Natural killer cell (primary cell): ENCODE results near the gene P4HB. TPM values are rescaled to one million over a fixed set of nuclear protein-coding genes. Genes with fewer than 3 reads are reported as not detected.

ENCODE experiments used
- ATAC-seq, 3 donors: fragments of 150-1000 bp in 2 of 3; fragments of 200-7000 bp in 1 of 3; cut with Tn5 transposase; 1 replicate in 1 of 3; 2 replicates in 2 of 3; pipeline ENCODE4 v1.10.0; 2021; ENCODE audit warnings: mild to moderate bottlenecking in 2 of 3, moderate library complexity in 2 of 3
- DNase-seq, 2 donors: peaks; one replicate each; pipeline versions ENCODE4 v3.0.0 to v3.0.0-alpha.2; 2013 to 2021; ENCODE audit warnings: mixed read lengths in 1 of 2
- H3K27ac ChIP-seq: one replicate; pipeline ENCODE4 v1.5.1; 2013; ENCODE audit warnings: mild to moderate bottlenecking, low read length
- H3K27me3 ChIP-seq: one replicate; pipeline ENCODE4 v1.6.1; 2013; ENCODE audit warnings: low read length; ENCODE audit not compliant: control insufficient read depth, insufficient read depth
- H3K36me3 ChIP-seq: one replicate; pipeline ENCODE4 v1.6.1; 2013; ENCODE audit warnings: low read length; ENCODE audit not compliant: control insufficient read depth, insufficient read depth
- H3K4me1 ChIP-seq: one replicate; pipeline ENCODE4 v1.6.1; 2013; ENCODE audit warnings: low read length; ENCODE audit not compliant: control insufficient read depth, insufficient read depth
- H3K4me3 ChIP-seq: one replicate; pipeline ENCODE4 v1.5.1; 2013; ENCODE audit warnings: low read length
- H3K9me3 ChIP-seq: one replicate; pipeline ENCODE4 v1.6.1; 2013; ENCODE audit warnings: low read length; ENCODE audit not compliant: control insufficient read depth, insufficient read depth
- H3K27ac Mint-ChIP-seq, 2 donors: one replicate each; pipeline ENCODE4 v1.8.0; 2022; ENCODE audit warnings: mild to moderate bottlenecking in 2 of 2, mixed read lengths in 2 of 2, moderate library complexity in 1 of 2
- H3K27me3 Mint-ChIP-seq, 2 donors: one replicate each; pipeline ENCODE4 v1.8.0; 2022; ENCODE audit warnings: low read depth in 2 of 2, mixed read lengths in 2 of 2
- H3K36me3 Mint-ChIP-seq: one replicate; pipeline ENCODE4 v1.8.0; 2022; ENCODE audit warnings: mixed read lengths
- H3K4me1 Mint-ChIP-seq, 2 donors: one replicate each; pipeline ENCODE4 v1.8.0; 2022; ENCODE audit warnings: mixed read lengths in 2 of 2
- H3K4me3 Mint-ChIP-seq: one replicate; pipeline ENCODE4 v1.8.0; 2022; ENCODE audit warnings: mild to moderate bottlenecking, moderate library complexity, mixed read lengths
- H3K9me3 Mint-ChIP-seq, 2 donors: one replicate each; pipeline ENCODE4 v1.8.0; 2022; ENCODE audit warnings: mixed read lengths in 2 of 2
- CTCF ChIP-seq: fragments of 200-600 bp; IDR thresholded peaks from one replicate; pipeline ENCODE4 v1.8.0; 2022; ENCODE audit warnings: antibody characterized with exemption
- WGBS: methylation state at CpG from one replicate; pipeline ENCODE4 v1.1.7; 2013; ENCODE audit warnings: missing lambda C conversion rate; ENCODE audit not compliant: insufficient coverage; 5-methylcytosine and 5-hydroxymethylcytosine counted together
- intact Hi-C: fragments of 100-400 bp; cut with micrococcal nuclease; formaldehyde crosslinking; loops from one replicate; pipeline ENCODE4 v1.14.2; 2022
- total RNA-seq, 4 donors: library from RNA; stranded (reverse); fragments of 120-200 nt in 1 of 4; gene quantifications; one replicate each; pipeline versions ENCODE4 v1.2.3 to v1.2.4, GENCODE V29; 2013 to 2022

P4HB gene
- total RNA-seq, 3 donors from 2014 or later (not counting 1 experiment from before 2014, with no cell fraction given) = 334 to 468 (median 386) TPM

GRCh38 chr17:81829858-81830257 is 30.5 kb downstream of the P4HB start:
- no peak for ATAC-seq
- no peaks in the 10 kb centered on the region for H3K27me3 Mint-ChIP-seq

GRCh38 chr17:81828656-81829055 is 31.7 kb downstream of the P4HB start:
- Mint-ChIP-seq H3K27me3 (no peaks in the 10 kb centered on the region), H3K4me3 (no peak overlapping the region), H3K4me1 (peaks cover 19 to 34% of the 10 kb centered on the region in 2 donors), H3K9me3 (no peaks in the 10 kb centered on the region), H3K27ac (no peak overlapping the region), H3K36me3 (no peaks in the 10 kb centered on the region)
- peaks cover 19% of the 10 kb centered on the region for H3K4me1 ChIP-seq
- TF ChIP-seq CTCF = no peak
- H3K27me3 ChIP-seq = no peaks in the 10 kb centered on the region
- DNase-seq (no peak), ATAC-seq (no peak)
- peaks cover 6% of the 10 kb centered on the region for H3K36me3 ChIP-seq
- no peak overlapping the region for H3K4me3 ChIP-seq
- intact Hi-C loops = no loop called here
- H3K9me3 ChIP-seq = no peaks in the 10 kb centered on the region
- 84% methylated on average over 7 of the region's 7 CpGs for WGBS
- no peak overlapping the region for H3K27ac ChIP-seq

More at GRCh38 chr17:81829858-81830257, 30.5 kb downstream of the P4HB start:
- H3K9me3 Mint-ChIP-seq = no peaks in the 10 kb centered on the region
- peaks cover 19 to 34% of the 10 kb centered on the region in 2 donors for H3K4me1 Mint-ChIP-seq
- H3K27ac ChIP-seq = no peak overlapping the region
- no peaks in the 10 kb centered on the region for H3K36me3 Mint-ChIP-seq
- 98% methylated on average over 6 of the region's 6 CpGs for WGBS
- intact Hi-C loops = no loop called here
- peaks cover 26% of the 10 kb centered on the region for H3K4me1 ChIP-seq
- no peaks in the 10 kb centered on the region for H3K27me3 ChIP-seq
- TF ChIP-seq CTCF = no peak
- H3K4me3 ChIP-seq = no peak overlapping the region
- H3K27ac Mint-ChIP-seq = no peak overlapping the region
- H3K4me3 Mint-ChIP-seq = no peak overlapping the region
- H3K9me3 ChIP-seq = no peaks in the 10 kb centered on the region
- H3K36me3 ChIP-seq = no peaks in the 10 kb centered on the region
- no peak for DNase-seq

GRCh38 chr17:81825841-81826466 is 34.4 kb downstream of the P4HB start:
- no peak overlapping the region for H3K27ac ChIP-seq
- no peaks in the 10 kb centered on the region for H3K9me3 Mint-ChIP-seq
- H3K4me1 ChIP-seq = peaks cover 3% of the 10 kb centered on the region
- peaks cover 7% of the 10 kb centered on the region for H3K36me3 ChIP-seq
- DNase-seq (no peak), ATAC-seq (no peak)
- H3K4me1 Mint-ChIP-seq = peaks cover 7 to 21% of the 10 kb centered on the region in 2 donors
- no peaks in the 10 kb centered on the region for H3K27me3 ChIP-seq
- peak overlapping the region in 1 of 2 donors; percentile 71 for H3K27ac Mint-ChIP-seq
- intact Hi-C loops = no loop called here
- no peak for TF ChIP-seq CTCF
- H3K4me3 ChIP-seq = no peak overlapping the region
- H3K27me3 Mint-ChIP-seq = no peaks in the 10 kb centered on the region
- no peaks in the 10 kb centered on the region for H3K9me3 ChIP-seq
- H3K4me3 Mint-ChIP-seq = no peak overlapping the region
- no peaks in the 10 kb centered on the region for H3K36me3 Mint-ChIP-seq
- 94% methylated on average over 11 of the region's 11 CpGs for WGBS

- Mint-ChIP-seq H3K9me3 (no peaks in the 10 kb centered on the region), H3K4me3 (no peak overlapping the region), H3K36me3 (no peaks in the 10 kb centered on the region), H3K4me1 (peaks cover 7 to 15% of the 10 kb centered on the region in 2 donors), H3K27ac (no peak overlapping the region), H3K27me3 (no peaks in the 10 kb centered on the region)
- 88% methylated on average over 11 of the region's 11 CpGs for WGBS
- H3K27me3 ChIP-seq = no peaks in the 10 kb centered on the region
- DNase-seq = no peak
- H3K36me3 ChIP-seq = peaks cover 7% of the 10 kb centered on the region
- peaks cover 3% of the 10 kb centered on the region for H3K4me1 ChIP-seq
- intact Hi-C loops = no loop called here
- no peak overlapping the region for H3K4me3 ChIP-seq
- no peak overlapping the region for H3K27ac ChIP-seq
- ATAC-seq = no peak
- no peaks in the 10 kb centered on the region for H3K9me3 ChIP-seq
- TF ChIP-seq CTCF = no peak
Observed at GRCh38 chr17:81824595-81824994, 35.7 kb downstream of the P4HB start.
